ENCODE measurements around the gene ULK4.
"Not testable (repeated sequence)": the region's sequence is repeated elsewhere in the genome, so short reads cannot be mapped to it uniquely, and the experiment has no call there.

Gene ULK4

GRCh38 chr3:41502481-41502880, 459.4 kb downstream of the ULK4 start:
- DNase-seq (ENCODE audit: low read depth): no peak

- no peak for DNase-seq (ENCODE audit: low read depth)
Observed at GRCh38 chr3:41502023-41502422, 459.9 kb downstream of the ULK4 start.

- no peak for DNase-seq (ENCODE audit: low read depth)
Observed at GRCh38 chr3:41498847-41499246, 463.1 kb downstream of the ULK4 start.

- no peak for DNase-seq (ENCODE audit: low read depth)
Observed at GRCh38 chr3:41490360-41490759, 471.5 kb downstream of the ULK4 start.

- no peak for DNase-seq (ENCODE audit: low read depth)
Observed at GRCh38 chr3:41489231-41489630, 472.7 kb downstream of the ULK4 start.

GRCh38 chr3:41488501-41488900, 473.4 kb downstream of the ULK4 start:
- DNase-seq (ENCODE audit: low read depth): no peak

GRCh38 chr3:41485484-41485883, 476.4 kb downstream of the ULK4 start:
- DNase-seq (ENCODE audit: low read depth): no peak

- no peak for DNase-seq (ENCODE audit: low read depth)
Observed at GRCh38 chr3:41482134-41482533, 479.8 kb downstream of the ULK4 start.

GRCh38 chr3:41478278-41478677, 483.6 kb downstream of the ULK4 start:
- no peak for DNase-seq (ENCODE audit: low read depth)

- DNase-seq (ENCODE audit: low read depth): no peak
Observed at GRCh38 chr3:41477399-41478014, 484.4 kb downstream of the ULK4 start.

GRCh38 chr3:41469083-41469482, 492.8 kb downstream of the ULK4 start:
- DNase-seq (ENCODE audit: low read depth): no peak

GRCh38 chr3:41467481-41467880, 494.4 kb downstream of the ULK4 start:
- no peak for DNase-seq (ENCODE audit: low read depth)

- no peak for DNase-seq (ENCODE audit: low read depth)
Observed at GRCh38 chr3:41464858-41465257, 497.0 kb downstream of the ULK4 start.

GRCh38 chr3:41464401-41464800, 497.5 kb downstream of the ULK4 start:
- peak; percentile 29 for DNase-seq (ENCODE audit: low read depth)

GRCh38 chr3:41462103-41462691, 499.7 kb downstream of the ULK4 start:
- no peak for DNase-seq (ENCODE audit: low read depth)

GRCh38 chr3:41460736-41461135, 501.2 kb downstream of the ULK4 start:
- no peak for DNase-seq (ENCODE audit: low read depth)

GRCh38 chr3:41457176-41457575, 504.7 kb downstream of the ULK4 start:
- no peak for DNase-seq (ENCODE audit: low read depth)

- no peak for DNase-seq (ENCODE audit: low read depth)
Observed at GRCh38 chr3:41456162-41456561, 505.7 kb downstream of the ULK4 start.

GRCh38 chr3:41453618-41454017, 508.3 kb downstream of the ULK4 start:
- not testable (repeated sequence) for DNase-seq (ENCODE audit: low read depth)

- DNase-seq (ENCODE audit: low read depth): no peak
Observed at GRCh38 chr3:41450416-41451231, 511.3 kb downstream of the ULK4 start.

GRCh38 chr3:41448396-41448795, 513.5 kb downstream of the ULK4 start:
- DNase-seq (ENCODE audit: low read depth): no peak

GRCh38 chr3:41447701-41448100, 514.2 kb downstream of the ULK4 start:
- no peak for DNase-seq (ENCODE audit: low read depth)

GRCh38 chr3:41446316-41446715, 515.6 kb downstream of the ULK4 start:
- DNase-seq (ENCODE audit: low read depth): not testable (repeated sequence)
